ENCODE data around the gene SEPHS2. TPM values are rescaled to one million over a fixed set of nuclear protein-coding genes. Genes with fewer than 3 reads are reported as not detected.
A peak's percentile ranks its signal among the peaks of the same experiment; 100 is the strongest.

SEPHS2 gene
- total and polyA plus RNA-seq, 2 experiments from 2014 or later: 29.7 to 43.0 TPM

GRCh38 chr16:30447512-30448226 is 2.0 kb upstream of the SEPHS2 start:
- Mint-ChIP-seq H3K4me1 (peaks cover 25% of the 10 kb centered on the region), H3K27ac (no peak overlapping the region), H3K4me3 (no peak overlapping the region), H3K36me3 (ENCODE audit: low read depth) (peaks cover 26% of the 10 kb centered on the region), H3K27me3 (ENCODE audit: insufficient read depth, low read depth, poor library complexity) (peaks cover 12% of the 10 kb centered on the region), H3K9me3 (peaks cover 19% of the 10 kb centered on the region; the same call in 2 of the 3 replicates)
- TF ChIP-seq JUNB (IDR thresholded peaks at IDR 0.05; ENCODE audit: unreplicated experiment) (no peak), CREB1 (CRISPR knock-in tag; IDR thresholded peaks at IDR 0.05; ENCODE audit: low read depth) (no peak), ZNF114 (CRISPR knock-in tag; IDR thresholded peaks at IDR 0.05) (no peak), CTCF (conservative IDR thresholded peaks at IDR 0.05; ENCODE audit: low read depth in 2 of 2) (no peak)
- Histone ChIP-seq H4K20me1 (replicated peaks; ENCODE audit: insufficient read depth) (peaks cover 8% of the 10 kb centered on the region), H3K36me3 (ENCODE audit: insufficient read depth) (no peaks in the 10 kb centered on the region), H3K79me2 (replicated peaks; ENCODE audit: insufficient read depth) (peaks cover 13% of the 10 kb centered on the region), H3K9me2 (ENCODE audit: insufficient read depth) (peaks cover 7% of the 10 kb centered on the region), H2AFZ (no peak overlapping the region), H3K4me2 (no peak overlapping the region), H3K4me1 (ENCODE audit: insufficient read depth) (peaks cover 14% of the 10 kb centered on the region; the same call in 1 of the 2 replicates), H3K4me3 (no peak overlapping the region), H3K27ac (ENCODE audit: low read depth) (no peak overlapping the region), H3K27me3 (ENCODE audit: insufficient read depth) (no peaks in the 10 kb centered on the region), H3F3A (replicated peaks; ENCODE audit: low read depth) (peaks cover 6% of the 10 kb centered on the region; the same call in 1 of the 2 replicates)
- no peak for DNase-seq (ENCODE audit: low spot score)
- ATAC-seq: no peak

GRCh38 chr16:30446203-30446595 is 525 bp upstream of the SEPHS2 start:
- Histone ChIP-seq H3K27ac (ENCODE audit: low read depth) (no peak overlapping the region), H2AFZ (peak overlapping the region; percentile 45; the same call in 1 of the 2 replicates), H3K36me3 (ENCODE audit: insufficient read depth) (no peaks in the 10 kb centered on the region), H3F3A (replicated peaks; ENCODE audit: low read depth) (peaks cover 6% of the 10 kb centered on the region; the same call in 1 of the 2 replicates), H3K4me1 (ENCODE audit: insufficient read depth) (peaks cover 14% of the 10 kb centered on the region; the same call in 1 of the 2 replicates), H3K27me3 (ENCODE audit: insufficient read depth) (no peaks in the 10 kb centered on the region), H3K4me3 (peak overlapping the region; percentile 77), H3K79me2 (replicated peaks; ENCODE audit: insufficient read depth) (peaks cover 13% of the 10 kb centered on the region), H3K4me2 (peak overlapping the region; percentile 84), H4K20me1 (replicated peaks; ENCODE audit: insufficient read depth) (peaks cover 8% of the 10 kb centered on the region), H3K9me2 (ENCODE audit: insufficient read depth) (peaks cover 7% of the 10 kb centered on the region)
- ATAC-seq (no peak), DNase-seq (ENCODE audit: low spot score) (no peak)
- H3K27ac Mint-ChIP-seq: peak overlapping the region; percentile 88
- H3K4me3 Mint-ChIP-seq: peak overlapping the region; percentile 77
- no peak for TF ChIP-seq ZNF114 (CRISPR knock-in tag; IDR thresholded peaks at IDR 0.05)
- TF ChIP-seq EZH2phosphoT487 (IDR thresholded peaks at IDR 0.05; ENCODE audit: unreplicated experiment): no peak
- no peak for TF ChIP-seq NANOG (IDR thresholded peaks at IDR 0.05; ENCODE audit: borderline replicate concordance)
- no peak for TF ChIP-seq JUNB (IDR thresholded peaks at IDR 0.05; ENCODE audit: unreplicated experiment)
- no peak for TF ChIP-seq POLR2AphosphoS5 (IDR thresholded peaks at IDR 0.05; ENCODE audit: low read depth)
- H3K4me1 Mint-ChIP-seq: peaks cover 25% of the 10 kb centered on the region
- H3K36me3 Mint-ChIP-seq (ENCODE audit: low read depth): peaks cover 26% of the 10 kb centered on the region
- peaks cover 13% of the 10 kb centered on the region for H3K27me3 Mint-ChIP-seq (ENCODE audit: insufficient read depth, low read depth, poor library complexity)
- H3K9me3 Mint-ChIP-seq: peaks cover 19% of the 10 kb centered on the region; the same call in 2 of the 3 replicates

DNA sequence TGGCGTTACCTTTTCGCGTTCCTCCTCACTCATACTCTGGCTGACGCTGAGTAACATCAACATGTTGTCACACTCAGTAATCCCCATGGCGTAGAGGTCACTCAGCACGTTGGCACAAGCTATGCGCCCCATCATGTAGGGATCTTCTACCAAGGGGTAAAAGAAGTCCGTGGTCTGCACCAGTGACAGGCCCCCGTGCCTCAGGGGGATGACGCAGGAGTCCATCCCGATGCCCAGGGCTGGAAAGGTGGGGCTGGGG is 596 bp downstream of the SEPHS2 start:
- Mint-ChIP-seq H3K4me3 (peak overlapping the region; percentile 74), H3K27ac (no peak overlapping the region), H3K27me3 (ENCODE audit: insufficient read depth, low read depth, poor library complexity) (peaks cover 11% of the 10 kb centered on the region), H3K4me1 (peaks cover 25% of the 10 kb centered on the region), H3K36me3 (ENCODE audit: low read depth) (peaks cover 26% of the 10 kb centered on the region), H3K9me3 (peaks cover 19% of the 10 kb centered on the region; the same call in 2 of the 3 replicates)
- peaks cover 14% of the 10 kb centered on the region; the same call in 1 of the 2 replicates for H3K4me1 ChIP-seq (ENCODE audit: insufficient read depth)
- H3F3A ChIP-seq (replicated peaks; ENCODE audit: low read depth): peaks cover 6% of the 10 kb centered on the region; the same call in 1 of the 2 replicates
- peaks cover 13% of the 10 kb centered on the region for H3K79me2 ChIP-seq (replicated peaks; ENCODE audit: insufficient read depth)
- H3K36me3 ChIP-seq (ENCODE audit: insufficient read depth): no peaks in the 10 kb centered on the region
- peak overlapping the region; percentile 57; the same call in 1 of the 2 replicates for H2AFZ ChIP-seq
- H3K4me3 ChIP-seq: peak overlapping the region; percentile 77
- H3K9me2 ChIP-seq (ENCODE audit: insufficient read depth): peaks cover 7% of the 10 kb centered on the region
- no peak for TF ChIP-seq JUNB (IDR thresholded peaks at IDR 0.05; ENCODE audit: unreplicated experiment)
- H3K27me3 ChIP-seq (ENCODE audit: insufficient read depth): no peaks in the 10 kb centered on the region
- H3K27ac ChIP-seq (ENCODE audit: low read depth): peak overlapping the region; percentile 74
- ATAC-seq (no peak), DNase-seq (ENCODE audit: low spot score) (no peak)
- peaks cover 8% of the 10 kb centered on the region for H4K20me1 ChIP-seq (replicated peaks; ENCODE audit: insufficient read depth)
- peak overlapping the region; percentile 84 for H3K4me2 ChIP-seq
